COLO829 (cell line): ENCODE results near the gene ZNF639.

Experiments
- DNase-seq: peaks from one replicate; pipeline ENCODE4 v3.0.0; 2012; ENCODE audit warnings: low spot score

Gene ZNF639

GRCh38 chr3:179309225-179310078 is 13.4 kb upstream of the ZNF639 start:
- DNase-seq: no peak

DNA sequence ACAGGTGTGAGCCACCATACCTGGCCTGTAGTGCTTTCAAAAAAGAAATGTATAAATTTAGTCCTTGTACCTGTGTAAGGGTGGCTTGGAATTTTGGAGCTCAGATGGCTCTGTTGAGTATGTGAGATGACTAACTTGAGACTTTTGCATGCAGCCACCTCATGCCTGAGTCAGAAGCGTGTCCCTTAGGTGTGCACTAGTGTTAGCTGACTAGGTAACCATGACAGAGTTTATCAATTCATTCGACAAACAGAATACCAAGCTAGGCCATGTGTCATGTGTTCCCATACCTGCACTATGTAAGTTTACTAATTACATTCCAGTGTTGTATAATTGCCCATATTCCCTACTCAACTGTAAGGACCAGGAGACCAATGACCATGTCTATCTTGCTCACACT is 4.0 kb upstream of the ZNF639 start:
- no peak for DNase-seq

DNA sequence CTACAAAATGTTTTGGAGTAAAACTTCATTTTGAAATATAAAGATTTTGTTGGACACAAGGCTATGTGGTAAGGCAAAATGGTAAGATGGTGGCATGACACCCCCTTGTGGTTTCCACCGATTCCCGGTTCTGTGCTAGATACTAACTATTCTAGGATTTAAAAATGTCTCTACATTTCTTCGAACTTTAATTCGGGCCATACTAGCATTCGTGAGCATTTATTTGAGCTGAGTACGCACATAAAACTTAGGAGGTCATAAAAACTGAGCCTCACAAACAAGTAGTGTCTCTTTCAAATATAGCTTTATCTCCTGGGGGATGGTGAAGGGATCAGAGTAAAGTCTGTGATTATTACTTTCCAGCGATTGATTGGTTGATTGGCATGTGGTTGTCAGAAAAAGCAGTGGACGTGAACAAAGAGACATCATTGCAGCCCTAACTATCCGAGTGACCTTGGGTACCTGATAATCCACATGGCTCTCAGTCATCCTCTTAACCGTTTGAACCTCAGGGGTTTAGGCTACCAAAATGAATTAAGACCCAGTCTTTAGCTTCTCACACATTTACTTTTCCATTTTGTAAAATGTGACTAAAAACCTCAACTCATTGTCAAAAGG is 1.1 kb upstream of the ZNF639 start:
- DNase-seq: peak; percentile 63

DNA sequence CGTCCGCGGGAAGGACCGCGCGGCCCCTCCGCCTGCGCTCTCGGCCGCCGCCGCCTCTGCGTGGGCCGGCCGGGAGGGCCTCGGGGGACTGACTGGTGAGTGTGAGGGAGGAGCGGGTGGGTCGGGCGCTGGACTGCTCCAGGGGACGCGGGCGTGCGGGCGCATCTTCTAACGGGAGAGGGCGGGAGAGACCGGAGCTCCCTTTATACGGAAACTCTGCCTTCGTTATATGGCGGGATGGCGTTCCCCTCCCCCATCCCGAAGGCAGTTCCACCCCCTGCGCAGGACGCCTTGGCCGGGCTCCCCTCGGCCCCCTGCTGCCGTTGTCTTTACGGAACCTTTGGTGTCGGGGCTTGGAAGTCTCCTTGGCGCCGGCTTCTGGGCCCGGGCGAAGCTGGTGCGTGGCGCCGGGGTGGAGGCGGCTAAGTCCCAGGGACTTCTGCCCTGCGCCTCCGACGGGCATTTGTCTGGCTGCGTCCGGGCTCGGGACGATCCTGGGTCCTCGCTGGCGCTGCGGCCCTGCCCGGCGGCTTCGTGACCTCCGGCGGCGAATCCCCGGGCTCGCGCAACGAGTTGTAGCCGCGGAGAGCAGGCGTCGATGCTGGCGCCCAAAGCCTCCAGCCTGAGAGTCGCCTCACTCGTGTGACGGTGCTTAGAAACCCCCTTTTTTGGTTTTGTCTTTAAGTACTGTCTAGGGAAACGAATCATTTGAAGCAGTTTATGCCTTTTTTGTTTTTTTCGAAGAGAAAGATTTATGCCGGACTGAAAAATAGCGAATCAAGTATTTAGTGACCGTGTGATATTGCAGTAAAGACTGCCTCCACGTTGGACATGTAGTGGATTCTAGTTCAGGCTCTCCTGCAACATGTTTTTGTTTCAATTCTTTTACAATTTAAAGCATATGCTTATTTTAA is 623 bp downstream of the ZNF639 start:
- peak; percentile 81 for DNase-seq

GRCh38 chr3:179324270-179324754 is 1.5 kb downstream of the ZNF639 start:
- no peak for DNase-seq

- DNase-seq: no peak
Observed at GRCh38 chr3:179330438-179330837, 7.6 kb downstream of the ZNF639 start.

DNA sequence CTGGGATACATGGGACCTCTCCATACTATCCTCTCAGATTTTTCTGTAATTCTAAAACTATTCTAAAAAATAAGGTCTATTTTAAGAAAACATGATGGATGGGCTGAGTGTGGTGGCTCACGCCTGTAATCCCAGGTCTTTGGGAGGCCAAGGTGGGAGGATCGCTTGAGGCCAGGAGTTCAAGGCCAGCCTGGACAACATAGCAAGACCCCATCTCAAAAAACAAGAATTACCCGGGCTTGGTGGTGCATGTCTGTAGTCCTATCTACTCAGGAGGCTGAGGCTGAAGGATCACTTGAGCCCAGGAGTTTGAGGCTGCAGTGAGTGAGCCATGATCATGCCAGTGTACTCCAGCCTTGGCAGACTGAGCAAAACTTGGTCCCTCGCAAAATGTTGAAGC is 9.4 kb downstream of the ZNF639 start:
- DNase-seq: no peak

DNA sequence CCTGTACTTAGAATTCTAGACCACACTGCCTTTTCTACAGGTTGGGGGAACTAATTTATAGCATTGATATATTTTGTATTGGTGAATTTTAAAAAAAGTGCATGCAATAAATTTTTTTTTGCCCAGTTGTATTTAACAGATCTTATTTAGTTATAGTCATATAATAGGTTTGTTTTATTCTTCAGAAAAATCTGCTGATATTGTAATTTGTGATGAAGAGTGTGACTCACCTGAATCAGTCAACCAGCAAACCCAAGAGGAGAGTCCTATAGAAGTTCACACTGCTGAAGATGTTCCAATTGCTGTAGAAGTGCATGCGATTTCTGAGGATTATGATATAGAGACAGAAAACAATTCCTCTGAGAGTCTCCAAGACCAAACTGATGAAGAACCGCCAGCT is 10.3 kb downstream of the ZNF639 start:
- no peak for DNase-seq

- DNase-seq: no peak
Observed at GRCh38 chr3:179336345-179336929, 13.6 kb downstream of the ZNF639 start.

- DNase-seq: peak; percentile 97
Observed at GRCh38 chr3:179347345-179348194, 24.7 kb downstream of the ZNF639 start, which contains the start of gene MFN1. Gene MFN1, plus strand, starts transcription at chr3:179347709. Its CDS starts 1,143 bp downstream, at chr3:179348852.

DNA sequence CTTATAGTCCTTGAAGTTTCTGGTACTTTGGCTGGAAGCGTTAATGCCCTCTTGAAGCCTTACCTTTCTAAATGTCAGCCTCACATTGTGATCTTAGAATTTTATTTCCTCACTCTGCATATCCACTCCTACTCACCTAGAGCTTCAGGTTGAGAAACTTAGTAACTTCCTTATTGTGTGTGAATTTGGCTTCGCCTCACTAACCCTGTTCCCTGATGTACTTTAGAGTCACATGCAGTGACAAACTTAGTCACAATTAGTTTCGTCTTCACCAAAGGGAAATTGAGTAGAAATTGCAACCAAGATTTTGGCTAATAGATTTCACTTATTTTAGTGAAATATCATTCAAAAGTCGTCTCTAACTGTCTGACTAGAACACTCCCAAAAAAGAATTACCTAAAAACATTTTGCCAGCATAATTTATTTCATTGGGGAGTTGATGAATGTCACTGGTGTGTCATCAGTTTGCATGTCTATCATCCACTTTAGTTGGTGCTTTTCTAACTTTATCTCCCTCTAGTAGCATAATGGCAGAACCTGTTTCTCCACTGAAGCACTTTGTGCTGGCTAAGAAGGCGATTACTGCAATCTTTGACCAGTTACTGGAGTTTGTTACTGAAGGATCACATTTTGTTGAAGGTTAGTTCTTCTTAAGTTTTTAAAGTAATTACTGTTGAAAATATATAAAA is 25.6 kb downstream of the ZNF639 start:
- no peak for DNase-seq

GRCh38 chr3:179355996-179356395 is 33.2 kb downstream of the ZNF639 start:
- no peak for DNase-seq

GRCh38 chr3:179363332-179363731 is 40.5 kb downstream of the ZNF639 start:
- DNase-seq: no peak

- no peak for DNase-seq
Observed at GRCh38 chr3:179369621-179370020, 46.8 kb downstream of the ZNF639 start.

- no peak for DNase-seq
Observed at GRCh38 chr3:179373938-179374337, 51.1 kb downstream of the ZNF639 start.

GRCh38 chr3:179375091-179375999 is 52.5 kb downstream of the ZNF639 start:
- no peak for DNase-seq

- DNase-seq: no peak
Observed at GRCh38 chr3:179376474-179376873, 53.6 kb downstream of the ZNF639 start.
